Measurements from ENCODE around the gene ACAT2. TPM values are rescaled to one million over a fixed set of nuclear protein-coding genes. Genes with fewer than 3 reads are reported as not detected.
"Not testable (repeated sequence)": the region's sequence is repeated elsewhere in the genome, so short reads cannot be mapped to it uniquely, and the experiment has no call there.

The ACAT2 gene
- total RNA-seq, 6 experiments from 2014 or later = 11.2 to 120 (median 52.2) TPM

GRCh38 chr6:159739341-159739740 lies 22.5 kb upstream of the ACAT2 start:
- H3K4me3 ChIP-seq = no peak overlapping the region
- no peak overlapping the region for H3K27ac ChIP-seq
- DNase-seq (no peak), ATAC-seq (no peak)
- H3K27me3 ChIP-seq = no peaks in the 10 kb centered on the region
- no peak for TF ChIP-seq POLR2A (IDR thresholded peaks at IDR 0.05)
- no peak for TF ChIP-seq CTCF (IDR thresholded peaks at IDR 0.05)
- 55% methylated on average over 3 of the region's 3 CpGs for WGBS (ENCODE audit: insufficient coverage, low coverage, low lambda C conversion rate, missing lambda C conversion rate)
- H3K9me3 ChIP-seq = no peaks in the 10 kb centered on the region
- intact Hi-C loops (cut with DNase I) = no loop called here
- peaks cover 5 to 58% (median 18%) of the 10 kb centered on the region in 4 donors for H3K36me3 ChIP-seq
- no peaks in the 10 kb centered on the region for H3K4me1 ChIP-seq

DNA sequence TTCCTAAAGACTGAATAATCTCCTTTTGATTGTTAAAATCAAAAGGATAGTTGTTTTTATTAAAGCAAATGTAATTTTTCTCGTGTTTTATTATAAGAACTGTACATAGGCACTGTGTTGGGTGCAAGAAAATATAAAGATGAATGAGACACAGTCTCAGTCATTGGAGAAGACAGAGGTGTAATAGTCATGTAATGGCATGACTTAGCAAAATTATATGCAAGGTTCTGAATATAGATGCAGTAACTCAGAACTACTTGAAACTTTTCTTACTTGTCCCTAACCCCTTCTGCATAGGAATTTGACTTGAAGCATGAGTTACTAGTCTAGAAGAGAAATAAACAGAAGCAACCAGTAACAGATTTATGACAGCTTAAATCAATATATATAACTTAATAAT lies 19.7 kb upstream of the ACAT2 start:
- Histone ChIP-seq H3K4me1 (no peaks in the 10 kb centered on the region), H3K27me3 (no peaks in the 10 kb centered on the region), H3K4me3 (no peak overlapping the region), H3K27ac (no peak overlapping the region), H3K9me3 (no peaks in the 10 kb centered on the region), H3K36me3 (peaks cover 5 to 87% (median 38%) of the 10 kb centered on the region in 4 donors)
- 71% methylated on average over 1 of the region's 1 CpG for WGBS (ENCODE audit: insufficient coverage, low coverage, low lambda C conversion rate, missing lambda C conversion rate)
- DNase-seq = no peak
- intact Hi-C loops (cut with DNase I) = no loop called here
- TF ChIP-seq CTCF (IDR thresholded peaks at IDR 0.05) (no peak), POLR2A (IDR thresholded peaks at IDR 0.05) (no peak)
- ATAC-seq = no peak

GRCh38 chr6:159745081-159745480 lies 16.8 kb upstream of the ACAT2 start:
- ATAC-seq = no peak
- Histone ChIP-seq H3K27me3 (no peaks in the 10 kb centered on the region), H3K27ac (no peak overlapping the region), H3K4me3 (no peak overlapping the region), H3K36me3 (peaks cover 5 to 94% (median 44%) of the 10 kb centered on the region in 4 donors), H3K9me3 (no peaks in the 10 kb centered on the region), H3K4me1 (peaks cover 0 to 3% (median 0%) of the 10 kb centered on the region in 4 donors)
- TF ChIP-seq POLR2A (IDR thresholded peaks at IDR 0.05) = no peak
- no peak for TF ChIP-seq CTCF (IDR thresholded peaks at IDR 0.05)
- DNase-seq = no peak
- intact Hi-C loops (cut with DNase I) = no loop called here
- 90% methylated on average over 6 of the region's 7 CpGs for WGBS (ENCODE audit: insufficient coverage, low coverage, low lambda C conversion rate, missing lambda C conversion rate)

DNA sequence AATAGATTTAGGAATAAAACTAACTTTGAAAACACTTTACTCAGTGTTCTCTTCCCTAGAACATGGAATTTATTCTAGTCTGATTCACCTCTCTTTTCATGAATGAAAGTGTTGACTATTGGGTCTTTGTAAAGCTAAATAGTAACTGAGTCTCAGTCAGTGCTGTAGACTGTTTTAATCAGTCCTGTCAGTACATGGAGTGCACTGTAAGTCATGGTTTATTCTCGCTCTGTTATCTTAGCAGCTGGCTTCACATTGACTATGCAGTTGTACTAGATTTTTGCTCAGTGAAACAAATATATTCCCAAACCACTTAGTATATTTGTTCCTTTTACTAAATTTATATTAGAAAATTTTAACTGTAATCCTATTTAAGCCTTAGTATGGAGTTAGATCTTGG lies 15.1 kb upstream of the ACAT2 start:
- intact Hi-C loops (cut with DNase I) = no loop called here
- 67% methylated on average over 1 of the region's 1 CpG for WGBS (ENCODE audit: insufficient coverage, low coverage, low lambda C conversion rate, missing lambda C conversion rate)
- DNase-seq (no peak), ATAC-seq (no peak)
- H3K4me3 ChIP-seq = no peak overlapping the region
- peaks cover 8 to 93% (median 39%) of the 10 kb centered on the region in 4 donors for H3K36me3 ChIP-seq
- H3K9me3 ChIP-seq = no peaks in the 10 kb centered on the region
- peaks cover 0 to 3% (median 0%) of the 10 kb centered on the region in 4 donors for H3K4me1 ChIP-seq
- H3K27me3 ChIP-seq = no peaks in the 10 kb centered on the region
- no peak overlapping the region for H3K27ac ChIP-seq
- TF ChIP-seq POLR2A (IDR thresholded peaks at IDR 0.05) (no peak), CTCF (IDR thresholded peaks at IDR 0.05) (no peak)

GRCh38 chr6:159748127-159748526 lies 13.7 kb upstream of the ACAT2 start:
- DNase-seq; H3K4me3 ChIP-seq; H3K4me1 ChIP-seq; intact Hi-C loops (cut with DNase I); H3K9me3 ChIP-seq; H3K27me3 ChIP-seq: not testable (repeated sequence)
- 63% methylated on average over 7 of the region's 7 CpGs for WGBS (ENCODE audit: insufficient coverage, low coverage, low lambda C conversion rate, missing lambda C conversion rate)
- H3K36me3 ChIP-seq = peaks cover 4 to 87% (median 38%) of the 10 kb centered on the region in 4 donors
- peak; percentile 42 to 69 (median 59) for ATAC-seq
- peak overlapping the region in 1 of 3 donors; percentile 47 for H3K27ac ChIP-seq
